AG04449 (cell line): Measurements from ENCODE around the gene HCLS1.
"Not testable (repeated sequence)": the region's sequence is repeated elsewhere in the genome, so short reads cannot be mapped to it uniquely, and the experiment has no call there.

Experiments
- CTCF ChIA-PET: fragments of 350-600 bp; formaldehyde crosslinking; extraction: SDS; loops from one replicate; lab custom pipeline; 2021; ENCODE audit warnings: antibody characterized with exemption; lab: Yijun Ruan, JAX
- POLR2A ChIA-PET: fragments of 400-600, 350-600 bp; formaldehyde crosslinking; extraction: SDS; loops from one replicate; lab custom pipeline; 2020; ENCODE audit warnings: antibody characterized with exemption, inconsistent platforms; lab: Yijun Ruan, JAX
- DNase-seq: peaks from one replicate; pipeline ENCODE4 v3.0.0-alpha.2; 2010; ENCODE audit warnings: low read depth, low spot score
- H3K4me3 ChIP-seq: 2 replicates; pipeline ENCODE4 v1.5.1; 2011; ENCODE audit warnings: low read depth, mild to moderate bottlenecking, control low read depth, low read length
- TF ChIP-seq, protein P1 (sequence below): IDR thresholded peaks from one replicate; pipeline ENCODE4 v1.5.1; 2011; ENCODE audit warnings: mild to moderate bottlenecking, moderate library complexity, low read length, control low read depth, inconsistent platforms; ENCODE audit not compliant: insufficient read depth; ENCODE audit errors: missing control alignments

Gene HCLS1

GRCh38 chr3:121598564-121598963 lies 62.1 kb downstream of the HCLS1 start:
- no peak overlapping the region for H3K4me3 ChIP-seq
- DNase-seq: no peak
- POLR2A ChIA-PET: no interaction called here
- CTCF ChIA-PET: interaction anchor here (1.4 kb wide), 1 partner anchor 51 kb away, joined by 4 read pairs; no protein-coding TSS in a partner anchor
- TF ChIP-seq, protein P1, sequence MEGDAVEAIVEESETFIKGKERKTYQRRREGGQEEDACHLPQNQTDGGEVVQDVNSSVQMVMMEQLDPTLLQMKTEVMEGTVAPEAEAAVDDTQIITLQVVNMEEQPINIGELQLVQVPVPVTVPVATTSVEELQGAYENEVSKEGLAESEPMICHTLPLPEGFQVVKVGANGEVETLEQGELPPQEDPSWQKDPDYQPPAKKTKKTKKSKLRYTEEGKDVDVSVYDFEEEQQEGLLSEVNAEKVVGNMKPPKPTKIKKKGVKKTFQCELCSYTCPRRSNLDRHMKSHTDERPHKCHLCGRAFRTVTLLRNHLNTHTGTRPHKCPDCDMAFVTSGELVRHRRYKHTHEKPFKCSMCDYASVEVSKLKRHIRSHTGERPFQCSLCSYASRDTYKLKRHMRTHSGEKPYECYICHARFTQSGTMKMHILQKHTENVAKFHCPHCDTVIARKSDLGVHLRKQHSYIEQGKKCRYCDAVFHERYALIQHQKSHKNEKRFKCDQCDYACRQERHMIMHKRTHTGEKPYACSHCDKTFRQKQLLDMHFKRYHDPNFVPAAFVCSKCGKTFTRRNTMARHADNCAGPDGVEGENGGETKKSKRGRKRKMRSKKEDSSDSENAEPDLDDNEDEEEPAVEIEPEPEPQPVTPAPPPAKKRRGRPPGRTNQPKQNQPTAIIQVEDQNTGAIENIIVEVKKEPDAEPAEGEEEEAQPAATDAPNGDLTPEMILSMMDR: no peak

GRCh38 chr3:121595765-121596406 lies 64.8 kb downstream of the HCLS1 start:
- ChIA-PET CTCF (no interaction called here), POLR2A (no interaction called here)
- TF ChIP-seq, protein P1: no peak
- no peak for DNase-seq
- no peak overlapping the region for H3K4me3 ChIP-seq

DNA sequence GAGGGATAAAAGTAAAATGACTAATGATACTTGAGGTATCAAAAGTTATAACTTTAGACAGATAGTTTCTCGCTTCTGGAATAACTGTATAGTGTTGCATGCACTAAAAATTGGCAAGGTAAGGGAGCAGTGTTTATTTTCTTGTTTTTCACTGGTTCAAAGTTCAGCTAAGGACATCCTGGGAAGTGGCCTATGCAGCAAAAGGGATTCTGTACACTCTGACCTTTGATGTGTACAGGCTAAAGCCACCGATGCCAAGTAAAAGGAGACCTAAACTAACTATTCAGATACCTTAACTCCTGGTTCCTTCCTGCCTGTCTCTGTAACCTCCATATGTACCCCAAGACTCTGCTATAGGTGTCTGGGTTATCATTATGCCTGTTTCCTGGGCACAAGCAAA lies 65.9 kb downstream of the HCLS1 start:
- CTCF ChIA-PET: no interaction called here
- no peak for DNase-seq
- POLR2A ChIA-PET: no interaction called here
- H3K4me3 ChIP-seq: no peak overlapping the region
- TF ChIP-seq, protein P1: no peak

- CTCF ChIA-PET, POLR2A ChIA-PET, DNase-seq, H3K4me3 ChIP-seq: not testable (repeated sequence)
Measured at GRCh38 chr3:121593806-121594205, 66.9 kb downstream of the HCLS1 start.

GRCh38 chr3:121592856-121593702 lies 67.6 kb downstream of the HCLS1 start, which contains the start of gene FBXO40:
TSS of gene FBXO40 (plus strand) at chr3:121593379. CDS start at chr3:121620576, 27,197 bp downstream.
- CTCF ChIA-PET: no interaction called here
- POLR2A ChIA-PET: no interaction called here
- no peak for DNase-seq
- H3K4me3 ChIP-seq: no peak within 1 kb of the TSS
- TF ChIP-seq, protein P1: no peak

- ChIA-PET POLR2A (no interaction called here), CTCF (no interaction called here)
- TF ChIP-seq, protein P1: no peak
- no peak overlapping the region for H3K4me3 ChIP-seq
- no peak for DNase-seq
Measured at GRCh38 chr3:121584418-121584817, 76.3 kb downstream of the HCLS1 start.
